GM12878 (cell line): ENCODE data around the gene FOXK1. TPM values are rescaled to one million over a fixed set of nuclear protein-coding genes. Genes with fewer than 3 reads are reported as not detected.
A peak's percentile ranks its signal among the peaks of the same experiment; 100 is the strongest.

ENCODE experiments used
- BHLHE40 ChIP-seq, 2 experiments: fragments of 450-650 bp in 1 of 2; IDR thresholded peaks; 2 replicates each; pipeline ENCODE4 v1.6.1; 2011 to 2017; ENCODE audit warnings: low read depth in 2 of 2, borderline replicate concordance in 1 of 2, improper control_type of control experiment in 1 of 2, low read length in 1 of 2, mild to moderate bottlenecking in 1 of 2
- CBFB ChIP-seq: IDR thresholded peaks from 2 replicates; pipeline ENCODE4 v1.6.1; 2016; ENCODE audit warnings: antibody characterized with exemption, low read depth
- FOS ChIP-seq: IDR thresholded peaks from 3 replicates; pipeline ENCODE4 v1.6.1; 2011; ENCODE audit warnings: borderline replicate concordance; ENCODE audit not compliant: insufficient read length; ENCODE audit errors: extremely low read depth
- MAX ChIP-seq: IDR thresholded peaks from 2 replicates; pipeline ENCODE4 v1.6.1; 2012; ENCODE audit warnings: low read depth, low read length, improper control_type of control experiment
- MYB ChIP-seq: fragments of 150-350 bp; IDR thresholded peaks from 2 replicates; pipeline ENCODE4 v1.6.1; 2014; ENCODE audit warnings: mild to moderate bottlenecking, low read depth, low read length, borderline replicate concordance
- NBN ChIP-seq: fragments of 450-650 bp; IDR thresholded peaks from 2 replicates; pipeline ENCODE4 v1.6.1; 2016
- PKNOX1 ChIP-seq: fragments of 450-650 bp; IDR thresholded peaks from 2 replicates; pipeline ENCODE4 v1.6.1; 2016; ENCODE audit warnings: mild to moderate bottlenecking
- RAD51 ChIP-seq: fragments of 450-650 bp; IDR thresholded peaks from 2 replicates; pipeline ENCODE4 v1.6.1; 2016; ENCODE audit warnings: moderate library complexity, mild to moderate bottlenecking, inconsistent platforms
- RB1 ChIP-seq: fragments of 450-650 bp; formaldehyde crosslinking; IDR thresholded peaks from 2 replicates; pipeline ENCODE4 v1.6.1; 2017; ENCODE audit warnings: mild to moderate bottlenecking, borderline replicate concordance
- RBBP5 ChIP-seq: fragments of 200-600 bp; sonication (generic); conservative IDR thresholded peaks from 2 replicates; pipeline ENCODE4 v1.6.1; 2016
- RFX5 ChIP-seq: IDR thresholded peaks from 2 replicates; pipeline ENCODE4 v1.6.1; 2011; ENCODE audit warnings: low read depth, low read length, improper control_type of control experiment
- RUNX3 ChIP-seq: IDR thresholded peaks from 2 replicates; pipeline ENCODE4 v1.6.1; 2012; ENCODE audit warnings: low read length, inconsistent platforms
- SP1 ChIP-seq: IDR thresholded peaks from one replicate; pipeline ENCODE4 v1.6.1; 2011; ENCODE audit warnings: low read depth, low read length
- ZNF207 ChIP-seq: fragments of 450-650 bp; IDR thresholded peaks from 2 replicates; pipeline ENCODE4 v1.6.1; 2014; ENCODE audit warnings: antibody characterized with exemption, mild to moderate bottlenecking, borderline replicate concordance
- polyA plus RNA-seq, 11 experiments: library from polyadenylated mRNA; depleted of rRNA in 4 of 11; unstranded in 6 of 11; stranded (reverse) in 5 of 11; fragments of >200 nt; fragmentation: Nextera tagmentation in 4 of 11; fragmentation: Illumina TruSeq in 1 of 11; extraction: Ambion mirVana in 4 of 11; extraction: Trizol in 1 of 11; gene quantifications; 1 replicate in 1 of 11; 2 replicates in 10 of 11; pipeline versions ENCODE4 v1.2.1 to v1.2.3, GENCODE V29; 2011 to 2016; ENCODE audit warnings: inconsistent platforms in 2 of 11, missing spikeins in 2 of 11, low read depth in 1 of 11
- total RNA-seq, 4 experiments: library from RNA; depleted of rRNA in 3 of 4; stranded (reverse); fragments of >200 nt in 3 of 4; fragmentation: Illumina TruSeq in 1 of 4; extraction: Trizol in 1 of 4; gene quantifications; 2 replicates each; pipeline versions ENCODE4 v1.2.1 to v1.2.3, GENCODE V29; 2013 to 2021

Gene FOXK1
- total and polyA plus RNA-seq, 10 of the 15 experiments (the other 5 are each of a cell fraction or from before 2014, with no cell fraction given), result 0.24 to 31.8 (median 4.5) TPM

GRCh38 chr7:4683043-4683883 lies 1.2 kb downstream of the FOXK1 start (continued):
- TF ChIP-seq MAX, result no peak
- TF ChIP-seq RB1, result no peak
- TF ChIP-seq PKNOX1, result no peak
- no peak for TF ChIP-seq RFX5
- TF ChIP-seq MYB, result no peak
- TF ChIP-seq NBN, result peak; percentile 31; the same call in 1 of the 2 replicates
- peak in 1 of 2 experiments; percentile 42; a peak in 1 of 4 replicates for TF ChIP-seq BHLHE40 (IDR thresholded peaks at IDR 0.05; ENCODE audit: borderline replicate concordance in 1 of 2, low read depth in 2 of 2, low read length in 1 of 2)
- no peak for TF ChIP-seq RBBP5
- TF ChIP-seq FOS, result no peak
- peak; percentile 68 for TF ChIP-seq CBFB
- TF ChIP-seq ZNF207, result no peak
- TF ChIP-seq RAD51, result no peak
- TF ChIP-seq SP1, result no peak
- TF ChIP-seq RUNX3, result peak; percentile 88
- TF ChIP-seq, all 136 proteins: peak for 21
